Fibroblast of skin of right biceps (primary cell): ENCODE measurements around the gene ATP8B4.
A peak's percentile ranks its signal among the peaks of the same experiment; 100 is the strongest.
"Not testable (repeated sequence)": the region's sequence is repeated elsewhere in the genome, so short reads cannot be mapped to it uniquely, and the experiment has no call there.

Experiments used
- DNase-seq: peaks from one replicate; pipeline ENCODE4 v3.0.0-alpha.2; 2013

The ATP8B4 gene

GRCh38 chr15:50119063-50120040, at the start of gene ATP8B4:
Gene ATP8B4 (minus strand): TSS chr15:50119233. CDS start chr15:50106966, 12,267 bp downstream.
- no peak for DNase-seq

GRCh38 chr15:50168379-50168778, 49.3 kb upstream of the ATP8B4 start:
- DNase-seq, result no peak

- DNase-seq, result no peak
These were observed 48.1 kb upstream of the ATP8B4 start for GRCh38 chr15:50167110-50167509.

- peak; percentile 84 for DNase-seq
These were observed 47.2 kb upstream of the ATP8B4 start for GRCh38 chr15:50166216-50166615.

GRCh38 chr15:50164458-50164857, 45.4 kb upstream of the ATP8B4 start:
- DNase-seq, result no peak

GRCh38 chr15:50163719-50164410, 44.8 kb upstream of the ATP8B4 start:
- DNase-seq, result no peak

- peak; percentile 47 for DNase-seq
These were observed 44.1 kb upstream of the ATP8B4 start for GRCh38 chr15:50162969-50163718.

GRCh38 chr15:50158236-50158635, 39.2 kb upstream of the ATP8B4 start:
- not testable (repeated sequence) for DNase-seq

- no peak for DNase-seq
These were observed 32.4 kb upstream of the ATP8B4 start for GRCh38 chr15:50151476-50151875.

- DNase-seq, result no peak
These were observed 31.8 kb upstream of the ATP8B4 start for GRCh38 chr15:50150851-50151250.

- DNase-seq, result no peak
These were observed 31.3 kb upstream of the ATP8B4 start for GRCh38 chr15:50150349-50150748.

- no peak for DNase-seq
These were observed 30.1 kb upstream of the ATP8B4 start for GRCh38 chr15:50149090-50149489.

GRCh38 chr15:50148362-50148963, 29.4 kb upstream of the ATP8B4 start:
- peak; percentile 71 for DNase-seq

GRCh38 chr15:50146632-50147031, 27.6 kb upstream of the ATP8B4 start:
- DNase-seq, result peak; percentile 10

GRCh38 chr15:50145451-50145872, 26.4 kb upstream of the ATP8B4 start:
- peak; percentile 86 for DNase-seq

GRCh38 chr15:50144341-50145120, 25.5 kb upstream of the ATP8B4 start:
- no peak for DNase-seq

GRCh38 chr15:50143255-50143860, 24.3 kb upstream of the ATP8B4 start:
- no peak for DNase-seq

- no peak for DNase-seq
These were observed 22.8 kb upstream of the ATP8B4 start for GRCh38 chr15:50141856-50142255.

- no peak for DNase-seq
These were observed 21.9 kb upstream of the ATP8B4 start for GRCh38 chr15:50140983-50141382.

GRCh38 chr15:50140098-50140497, 21.1 kb upstream of the ATP8B4 start:
- no peak for DNase-seq

GRCh38 chr15:50138391-50138790, 19.4 kb upstream of the ATP8B4 start:
- DNase-seq, result peak; percentile 11
